Upper lobe of right lung (tissue), 1 donor: Measurements from ENCODE around the gene FANCC. TPM values are rescaled to one million over a fixed set of nuclear protein-coding genes. Genes with fewer than 3 reads are reported as not detected.

Source experiments
- ATAC-seq: fragments of 200-7000 bp; cut with Tn5 transposase; one replicate; pipeline ENCODE4 v1.9.1; 2020; ENCODE audit warnings: mild to moderate bottlenecking, moderate library complexity
- DNase-seq: peaks from one replicate; pipeline ENCODE4 v3.0.0-alpha.2; 2020
- H3K27ac ChIP-seq: fragments of 200-600 bp; one replicate; pipeline ENCODE4 v1.8.0; 2022
- H3K27me3 ChIP-seq: fragments of 200-600 bp; one replicate; pipeline ENCODE4 v1.8.0; 2022; ENCODE audit warnings: mild to moderate bottlenecking
- H3K36me3 ChIP-seq: fragments of 200-600 bp; one replicate; pipeline ENCODE4 v1.8.0; 2022
- H3K4me1 ChIP-seq: fragments of 200-600 bp; one replicate; pipeline ENCODE4 v1.8.0; 2022
- H3K4me3 ChIP-seq: fragments of 200-600 bp; one replicate; pipeline ENCODE4 v1.8.0; 2022; ENCODE audit warnings: mild to moderate bottlenecking
- H3K9me3 ChIP-seq: fragments of 200-600 bp; one replicate; pipeline ENCODE4 v1.8.0; 2022
- CTCF ChIP-seq: fragments of 200-600 bp; IDR thresholded peaks from one replicate; pipeline ENCODE4 v1.8.0; 2022; ENCODE audit warnings: antibody characterized with exemption
- intact Hi-C: fragments of 100-400 bp; cut with DNase I; formaldehyde crosslinking; loops from one replicate; pipeline ENCODE4 v1.11.0; 2022
- total RNA-seq: library from RNA; stranded (reverse); fragmentation: NEBNext Ultra II Directional; extraction: Animal tissue kit (Norgen Biotek cat#: 25700); gene quantifications from one replicate; pipeline ENCODE4 v1.2.1, GENCODE V29; 2021
- donor health status: DM: no; HTN: yes; CAD: no; lungs with severe emphysema.

The FANCC gene
- total RNA-seq, 1 donor from 2014 or later = 13.5 TPM

- Histone ChIP-seq H3K27me3 (no peaks in the 10 kb centered on the region), H3K27ac (no peak overlapping the region), H3K9me3 (no peaks in the 10 kb centered on the region), H3K4me1 (no peaks in the 10 kb centered on the region), H3K4me3 (no peak overlapping the region), H3K36me3 (no peaks in the 10 kb centered on the region)
- intact Hi-C loops = no loop called here
- TF ChIP-seq CTCF = peak; percentile 45
- ATAC-seq (no peak), DNase-seq (no peak)
Measured at GRCh38 chr9:95264954-95265615, 52.4 kb downstream of the FANCC start.

GRCh38 chr9:95261890-95262289, 55.6 kb downstream of the FANCC start:
- H3K27ac ChIP-seq = no peak overlapping the region
- no peak overlapping the region for H3K4me3 ChIP-seq
- H3K4me1 ChIP-seq = no peaks in the 10 kb centered on the region
- ATAC-seq (no peak), DNase-seq (no peak)
- no peaks in the 10 kb centered on the region for H3K27me3 ChIP-seq
- H3K36me3 ChIP-seq = no peaks in the 10 kb centered on the region
- intact Hi-C loops = no loop called here
- TF ChIP-seq CTCF = no peak
- H3K9me3 ChIP-seq = no peaks in the 10 kb centered on the region

- Histone ChIP-seq H3K27ac (no peak overlapping the region), H3K9me3 (no peaks in the 10 kb centered on the region), H3K36me3 (peaks cover 9% of the 10 kb centered on the region), H3K27me3 (no peaks in the 10 kb centered on the region), H3K4me1 (no peaks in the 10 kb centered on the region), H3K4me3 (no peak overlapping the region)
- intact Hi-C loops = no loop called here
- ATAC-seq (no peak), DNase-seq (no peak)
- no peak for TF ChIP-seq CTCF
Measured at GRCh38 chr9:95250462-95251221, 66.9 kb downstream of the FANCC start.

GRCh38 chr9:95249986-95250385, 67.5 kb downstream of the FANCC start:
- no peaks in the 10 kb centered on the region for H3K27me3 ChIP-seq
- H3K36me3 ChIP-seq = peaks cover 9% of the 10 kb centered on the region
- no peak overlapping the region for H3K4me3 ChIP-seq
- no peak overlapping the region for H3K27ac ChIP-seq
- DNase-seq = no peak
- no peaks in the 10 kb centered on the region for H3K4me1 ChIP-seq
- no peaks in the 10 kb centered on the region for H3K9me3 ChIP-seq
- ATAC-seq = no peak
- intact Hi-C loops = no loop called here
- no peak for TF ChIP-seq CTCF

GRCh38 chr9:95246547-95246946, 71.0 kb downstream of the FANCC start:
- Histone ChIP-seq H3K9me3 (no peaks in the 10 kb centered on the region), H3K36me3 (peaks cover 9% of the 10 kb centered on the region), H3K4me3 (no peak overlapping the region), H3K4me1 (no peaks in the 10 kb centered on the region), H3K27ac (no peak overlapping the region), H3K27me3 (no peaks in the 10 kb centered on the region)
- no peak for TF ChIP-seq CTCF
- ATAC-seq = no peak
- no peak for DNase-seq
- intact Hi-C loops = no loop called here
